CD14-positive monocyte (primary cell): ENCODE measurements around the gene PIEZO1. TPM values are rescaled to one million over a fixed set of nuclear protein-coding genes. Genes with fewer than 3 reads are reported as not detected.

Source experiments
- DNase-seq, 3 donors: peaks; one replicate each; pipeline ENCODE4 v3.0.0-alpha.2; 2011 to 2022
- H2AFZ ChIP-seq: 2 replicates; pipeline ENCODE4 v1.6.0; 2012; ENCODE audit warnings: mild to moderate bottlenecking, low read depth, low read length, inconsistent platforms; ENCODE audit not compliant: insufficient read depth, poor library complexity, severe bottlenecking
- H3K27ac ChIP-seq, 2 donors: 1 replicate in 1 of 2; 2 replicates in 1 of 2; pipeline ENCODE4 v1.5.1; 2012 to 2013; ENCODE audit warnings: low read length in 2 of 2, control low read depth in 1 of 2, inconsistent platforms in 1 of 2, low read depth in 1 of 2, mild to moderate bottlenecking in 1 of 2
- H3K27me3 ChIP-seq, 2 donors: one replicate each; pipeline versions ENCODE4 v1.6.0 to v1.6.1; 2011 to 2013; ENCODE audit warnings: low read length in 2 of 2; ENCODE audit not compliant: control insufficient read depth in 2 of 2, insufficient read depth in 2 of 2
- H3K36me3 ChIP-seq, 2 donors: replicated peaks in 1 of 2; 1 replicate in 1 of 2; 2 replicates in 1 of 2; pipeline versions ENCODE4 v1.5.1 to v1.6.1; 2012 to 2013; ENCODE audit warnings: low read length in 2 of 2, control low read depth in 1 of 2, inconsistent platforms in 1 of 2, mild to moderate bottlenecking in 1 of 2; ENCODE audit not compliant: insufficient read depth in 2 of 2, control insufficient read depth in 1 of 2
- H3K4me1 ChIP-seq, 2 donors: 1 replicate in 1 of 2; 2 replicates in 1 of 2; pipeline versions ENCODE4 v1.5.1 to v1.6.1; 2012 to 2013; ENCODE audit warnings: low read length in 2 of 2, control low read depth in 1 of 2, inconsistent platforms in 1 of 2, mild to moderate bottlenecking in 1 of 2, moderate library complexity in 1 of 2; ENCODE audit not compliant: insufficient read depth in 2 of 2, control insufficient read depth in 1 of 2
- H3K4me2 ChIP-seq: replicated peaks from 2 replicates; pipeline ENCODE3; 2012; ENCODE audit warnings: low read length, moderate library complexity, mild to moderate bottlenecking; ENCODE audit not compliant: poor library complexity, severe bottlenecking; ENCODE audit errors: extremely low read depth
- H3K4me3 ChIP-seq, 3 experiments: fragments of 200-600 bp in 1 of 3; sonication (generic) in 1 of 3; replicated peaks in 1 of 3; 1 replicate in 2 of 3; 2 replicates in 1 of 3; pipeline ENCODE4 v1.5.1; 2011 to 2013; ENCODE audit warnings: low read length in 3 of 3, mild to moderate bottlenecking in 3 of 3, control low read depth in 2 of 3, low read depth in 2 of 3, inconsistent platforms in 1 of 3, moderate library complexity in 1 of 3
- H3K79me2 ChIP-seq: 2 replicates; pipeline ENCODE4 v1.6.0; 2012; ENCODE audit warnings: mild to moderate bottlenecking, control low read depth, inconsistent platforms, low read length, moderate library complexity; ENCODE audit not compliant: insufficient read depth
- H3K9ac ChIP-seq: 2 replicates; pipeline ENCODE4 v1.6.0; 2017; ENCODE audit warnings: low read length, mild to moderate bottlenecking; ENCODE audit not compliant: insufficient read depth, poor library complexity, severe bottlenecking
- H3K9me3 ChIP-seq, 2 donors: replicated peaks in 1 of 2; 1 replicate in 1 of 2; 2 replicates in 1 of 2; pipeline versions ENCODE4 v1.5.1 to v1.6.1; 2012 to 2013; ENCODE audit warnings: low read length in 2 of 2, control low read depth in 1 of 2; ENCODE audit not compliant: control insufficient read depth in 1 of 2, insufficient read depth in 1 of 2
- H4K20me1 ChIP-seq: 2 replicates; pipeline ENCODE4 v1.6.0; 2012; ENCODE audit warnings: mild to moderate bottlenecking, low read length, control low read depth, moderate library complexity; ENCODE audit not compliant: insufficient read depth
- H3K27ac Mint-ChIP-seq, 7 donors: one replicate each; pipeline ENCODE4 v1.8.0; 2020; ENCODE audit warnings: mild to moderate bottlenecking in 7 of 7, mixed read lengths in 7 of 7, moderate library complexity in 6 of 7, inconsistent platforms in 2 of 7
- H3K27me3 Mint-ChIP-seq, 3 donors: one replicate each; pipeline ENCODE4 v1.8.0; 2021 to 2022; ENCODE audit warnings: low read depth in 3 of 3, mild to moderate bottlenecking in 3 of 3, mixed read lengths in 3 of 3, moderate library complexity in 3 of 3, inconsistent platforms in 1 of 3
- H3K36me3 Mint-ChIP-seq, 2 donors: one replicate each; pipeline ENCODE4 v1.8.0; 2020; ENCODE audit warnings: mixed read lengths in 2 of 2, inconsistent platforms in 1 of 2, mild to moderate bottlenecking in 1 of 2
- H3K4me1 Mint-ChIP-seq: one replicate; pipeline ENCODE4 v1.8.0; 2020; ENCODE audit warnings: mild to moderate bottlenecking, mixed read lengths
- H3K4me3 Mint-ChIP-seq, 2 donors: one replicate each; pipeline ENCODE4 v1.8.0; 2020; ENCODE audit warnings: mild to moderate bottlenecking in 2 of 2, mixed read lengths in 2 of 2, moderate library complexity in 1 of 2
- H3K9me3 Mint-ChIP-seq, 7 donors: one replicate each; pipeline ENCODE4 v1.8.0; 2020 to 2022; ENCODE audit warnings: mixed read lengths in 7 of 7, mild to moderate bottlenecking in 6 of 7, moderate library complexity in 6 of 7, inconsistent platforms in 2 of 7
- CTCF ChIP-seq: fragments of 200-600 bp; IDR thresholded peaks from one replicate; pipeline ENCODE4 v1.8.0; 2022; ENCODE audit warnings: antibody characterized with exemption, mild to moderate bottlenecking
- WGBS: methylation state at CpG from one replicate; pipeline ENCODE4 v1.1.5; 2013; ENCODE audit warnings: missing lambda C conversion rate; ENCODE audit not compliant: insufficient coverage; 5-methylcytosine and 5-hydroxymethylcytosine counted together
- intact Hi-C, 2 donors: fragments of 100-400 bp; cut with micrococcal nuclease; formaldehyde crosslinking; loops; one replicate each; pipeline versions ENCODE4 v1.15.0 to v1.15.1; 2023
- polyA plus RNA-seq, 3 donors: library from polyadenylated mRNA; depleted of rRNA in 1 of 3; unstranded in 2 of 3; stranded (reverse) in 1 of 3; fragments of 300-500 nt in 2 of 3; fragments of >200 nt in 1 of 3; fragmentation: Illumina TruSeq in 2 of 3; gene quantifications; 1 replicate in 2 of 3; 2 replicates in 1 of 3; pipeline ENCODE4 v1.2.3, GENCODE V29; 2012 to 2021

Gene PIEZO1
- polyA plus RNA-seq, 3 donors = 10.2 to 405 (median 15.0) TPM

- H3K9ac ChIP-seq = no peak overlapping the region
- H3K27ac ChIP-seq = no peak overlapping the region
- H4K20me1 ChIP-seq = peaks cover 83% of the 10 kb centered on the region
- Mint-ChIP-seq H3K27me3 (peaks cover 0 to 1% (median 0%) of the 10 kb centered on the region in 3 donors), H3K4me1 (no peaks in the 10 kb centered on the region), H3K9me3 (no peaks in the 10 kb centered on the region), H3K27ac (peak overlapping the region in 1 of 7 donors; percentile 40), H3K4me3 (no peak overlapping the region), H3K36me3 (peaks cover 52 to 70% of the 10 kb centered on the region in 2 donors)
- peaks cover 75 to 84% of the 10 kb centered on the region in 2 donors for H3K36me3 ChIP-seq
- no peak overlapping the region for H3K4me2 ChIP-seq
- no peak overlapping the region for H2AFZ ChIP-seq
- H3K4me3 ChIP-seq = no peak overlapping the region
- no peaks in the 10 kb centered on the region for H3K4me1 ChIP-seq
- DNase-seq = no peak
- no peaks in the 10 kb centered on the region for H3K27me3 ChIP-seq
- no peak for TF ChIP-seq CTCF
- H3K9me3 ChIP-seq = no peaks in the 10 kb centered on the region
- intact Hi-C loops = no loop called here
- 86% methylated on average over 20 of the region's 30 CpGs for WGBS
- peaks cover 25% of the 10 kb centered on the region for H3K79me2 ChIP-seq
Observed at GRCh38 chr16:88732172-88732960, 52.7 kb downstream of the PIEZO1 start.

- Histone ChIP-seq H3K27ac (no peak overlapping the region), H3K36me3 (peaks cover 80 to 87% of the 10 kb centered on the region in 2 donors), H3K4me1 (no peaks in the 10 kb centered on the region), H3K9me3 (no peaks in the 10 kb centered on the region), H3K27me3 (no peaks in the 10 kb centered on the region), H3K4me2 (no peak overlapping the region), H3K79me2 (peaks cover 21% of the 10 kb centered on the region), H3K4me3 (no peak overlapping the region), H4K20me1 (peaks cover 82% of the 10 kb centered on the region), H3K9ac (no peak overlapping the region), H2AFZ (no peak overlapping the region)
- H3K27me3 Mint-ChIP-seq = peaks cover 0 to 1% (median 0%) of the 10 kb centered on the region in 3 donors
- no peaks in the 10 kb centered on the region for H3K9me3 Mint-ChIP-seq
- intact Hi-C loops = no loop called here
- peaks cover 58 to 76% of the 10 kb centered on the region in 2 donors for H3K36me3 Mint-ChIP-seq
- no peak for DNase-seq
- no peak for TF ChIP-seq CTCF
- H3K27ac Mint-ChIP-seq = no peak overlapping the region
- WGBS = 93% methylated on average over 9 of the region's 15 CpGs
- no peaks in the 10 kb centered on the region for H3K4me1 Mint-ChIP-seq
- no peak overlapping the region for H3K4me3 Mint-ChIP-seq
Observed at GRCh38 chr16:88731699-88732098, 53.3 kb downstream of the PIEZO1 start.
